Neural progenitor cell (in vitro differentiated cells): ENCODE measurements around the gene COX5A.

Experiments used
- EZH2 ChIP-seq: fragments of 200-600 bp; sonication (generic); IDR thresholded peaks from 2 replicates; pipeline ENCODE4 v1.6.1; 2017; ENCODE audit warnings: antibody characterized with exemption, mild to moderate bottlenecking, moderate library complexity
- TF ChIP-seq, protein P1 (sequence below): fragments of 200-600 bp; sonication (generic); IDR thresholded peaks from 2 replicates; pipeline ENCODE4 v1.5.1; 2017; ENCODE audit warnings: antibody characterized with exemption, mild to moderate bottlenecking

DNA sequence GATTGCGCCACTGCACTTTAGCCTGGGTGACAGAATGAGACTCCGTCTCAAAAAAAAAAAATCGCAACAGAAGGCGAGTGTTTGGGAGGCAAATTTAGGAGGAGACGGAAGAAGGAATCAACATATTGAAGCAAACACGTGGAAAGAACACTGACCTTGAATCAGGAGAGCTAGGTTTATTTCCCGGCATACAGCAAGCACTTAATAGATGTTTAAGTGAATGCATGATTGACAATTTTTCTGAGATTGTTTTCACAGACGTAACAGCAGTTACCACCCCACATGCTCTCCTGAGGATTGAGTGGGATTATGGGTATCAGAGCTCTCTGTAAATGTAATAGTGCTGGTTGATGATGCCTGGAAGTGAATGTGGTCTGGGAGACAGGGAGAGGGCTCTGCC is 24.3 kb upstream of the COX5A start:
- TF ChIP-seq, protein P1, sequence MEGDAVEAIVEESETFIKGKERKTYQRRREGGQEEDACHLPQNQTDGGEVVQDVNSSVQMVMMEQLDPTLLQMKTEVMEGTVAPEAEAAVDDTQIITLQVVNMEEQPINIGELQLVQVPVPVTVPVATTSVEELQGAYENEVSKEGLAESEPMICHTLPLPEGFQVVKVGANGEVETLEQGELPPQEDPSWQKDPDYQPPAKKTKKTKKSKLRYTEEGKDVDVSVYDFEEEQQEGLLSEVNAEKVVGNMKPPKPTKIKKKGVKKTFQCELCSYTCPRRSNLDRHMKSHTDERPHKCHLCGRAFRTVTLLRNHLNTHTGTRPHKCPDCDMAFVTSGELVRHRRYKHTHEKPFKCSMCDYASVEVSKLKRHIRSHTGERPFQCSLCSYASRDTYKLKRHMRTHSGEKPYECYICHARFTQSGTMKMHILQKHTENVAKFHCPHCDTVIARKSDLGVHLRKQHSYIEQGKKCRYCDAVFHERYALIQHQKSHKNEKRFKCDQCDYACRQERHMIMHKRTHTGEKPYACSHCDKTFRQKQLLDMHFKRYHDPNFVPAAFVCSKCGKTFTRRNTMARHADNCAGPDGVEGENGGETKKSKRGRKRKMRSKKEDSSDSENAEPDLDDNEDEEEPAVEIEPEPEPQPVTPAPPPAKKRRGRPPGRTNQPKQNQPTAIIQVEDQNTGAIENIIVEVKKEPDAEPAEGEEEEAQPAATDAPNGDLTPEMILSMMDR: no peak
- no peak for TF ChIP-seq EZH2
